GM12801 (cell line): ENCODE data around the gene ESAM.

Experiments used
- CTCF ChIP-seq: IDR thresholded peaks from one replicate; pipeline ENCODE4 v1.5.1; 2011; ENCODE audit warnings: control low read depth; ENCODE audit not compliant: insufficient read length; ENCODE audit errors: extremely low read depth

ESAM gene

GRCh38 chr11:124732230-124732629 is 29.9 kb downstream of the ESAM start:
- no peak for TF ChIP-seq CTCF

GRCh38 chr11:124729571-124729970 is 32.5 kb downstream of the ESAM start:
- TF ChIP-seq CTCF, result no peak

GRCh38 chr11:124728134-124728533 is 34.0 kb downstream of the ESAM start:
- no peak for TF ChIP-seq CTCF

- TF ChIP-seq CTCF, result no peak
These were observed 34.6 kb downstream of the ESAM start for GRCh38 chr11:124727474-124727873.

GRCh38 chr11:124725719-124726105 is 36.4 kb downstream of the ESAM start:
- no peak for TF ChIP-seq CTCF

GRCh38 chr11:124724979-124725718 is 36.9 kb downstream of the ESAM start:
- no peak for TF ChIP-seq CTCF

- TF ChIP-seq CTCF, result no peak
These were observed 39.9 kb downstream of the ESAM start for GRCh38 chr11:124722176-124722575.
